Measurements from ENCODE around the gene UXS1.

Gene UXS1

DNA sequence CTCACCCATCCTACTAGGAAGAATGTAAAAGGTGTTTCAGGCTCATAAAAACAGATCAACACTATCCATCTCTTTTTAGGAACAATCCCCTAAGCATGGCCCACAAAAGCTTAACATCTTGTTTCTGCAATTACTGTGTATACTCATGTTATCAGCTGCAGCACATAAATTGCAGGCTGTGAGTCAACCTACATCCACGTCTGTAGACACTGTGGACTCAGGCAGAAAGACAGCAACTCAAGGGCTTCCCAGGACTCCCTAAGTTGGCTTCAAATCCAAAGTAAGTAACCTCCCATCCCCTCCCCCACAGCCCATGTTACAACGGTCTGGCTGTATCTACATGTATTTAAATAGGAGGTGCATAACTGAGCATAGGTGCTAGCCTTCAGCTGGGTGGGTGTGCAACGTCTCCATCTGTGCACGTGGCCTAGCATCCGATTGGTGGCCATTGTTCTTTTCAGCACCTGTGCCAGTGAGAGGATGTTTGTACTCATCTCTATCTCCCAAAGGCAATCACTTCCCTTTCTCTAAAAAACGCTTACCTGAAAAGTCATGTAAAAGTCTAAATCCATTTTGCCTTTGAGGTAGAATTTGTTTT, 30.1 kb downstream of the UXS1 start:
- Mint-ChIP-seq H3K27me3 (no peaks in the 10 kb centered on the region), H3K9me3 (no peaks in the 10 kb centered on the region), H3K4me3 (peak overlapping the region in 1 of 2 donors; percentile 7), H3K27ac (peak overlapping the region; percentile 45 to 60), H3K36me3 (ENCODE audit: insufficient read depth) (peaks cover 7% of the 10 kb centered on the region), H3K4me1 (ENCODE audit: low read depth in 2 of 2) (peaks cover 30 to 43% of the 10 kb centered on the region in 2 donors)
- DNase-seq (no peak), ATAC-seq (replicated peaks) (no peak)

DNA sequence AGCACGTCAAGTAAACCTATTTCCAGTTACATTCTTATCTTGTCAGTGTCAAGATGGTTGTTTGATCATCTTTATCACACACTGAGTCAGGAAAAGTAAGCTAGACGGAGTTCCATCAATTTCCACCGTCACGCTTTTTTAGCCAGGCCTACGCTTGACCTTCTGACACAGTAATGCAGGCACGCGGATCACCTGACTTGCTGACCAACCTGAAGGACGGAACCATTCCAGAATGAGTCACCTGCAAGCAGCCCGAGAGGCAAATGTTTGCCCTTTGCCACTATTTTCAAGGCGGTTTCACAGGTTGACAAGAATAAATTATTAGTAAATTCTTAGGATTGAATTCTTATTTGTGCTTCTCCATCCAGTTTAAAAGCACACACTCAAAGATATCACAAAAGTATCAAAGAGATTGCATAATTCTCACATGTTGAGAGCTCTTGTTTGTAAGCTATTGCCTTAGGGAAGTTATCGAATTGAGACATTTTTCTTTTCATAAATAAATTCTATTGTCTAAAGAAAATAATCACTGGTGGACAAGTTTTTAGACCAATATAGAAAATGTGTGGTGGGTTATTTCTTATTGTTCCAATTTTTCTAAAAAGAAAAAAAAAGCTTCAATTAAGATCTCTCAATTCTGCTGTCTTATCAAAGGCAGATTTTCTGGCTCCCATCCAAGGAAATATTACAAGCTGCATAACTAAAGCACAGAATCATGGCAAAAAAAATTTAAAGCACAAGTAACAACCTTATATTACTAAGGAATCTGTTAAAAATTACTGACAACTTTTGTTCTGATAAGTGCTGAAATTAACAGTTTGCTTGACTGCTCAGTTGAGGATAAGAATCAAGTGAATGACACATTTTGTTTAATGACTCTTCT, 31.9 kb downstream of the UXS1 start:
- H3K27me3 Mint-ChIP-seq, result no peaks in the 10 kb centered on the region
- H3K27ac Mint-ChIP-seq, result peak overlapping the region; percentile 95 to 96
- no peak overlapping the region for H3K4me3 Mint-ChIP-seq
- H3K36me3 Mint-ChIP-seq (ENCODE audit: insufficient read depth), result peaks cover 7% of the 10 kb centered on the region
- no peaks in the 10 kb centered on the region for H3K9me3 Mint-ChIP-seq
- ATAC-seq (replicated peaks) (no peak), DNase-seq (no peak)
- peaks cover 41 to 56% of the 10 kb centered on the region in 2 donors for H3K4me1 Mint-ChIP-seq (ENCODE audit: low read depth in 2 of 2)

- no peak for ATAC-seq (replicated peaks)
- DNase-seq, result no peak
- peaks cover 39 to 49% of the 10 kb centered on the region in 2 donors for H3K4me1 Mint-ChIP-seq (ENCODE audit: low read depth in 2 of 2)
- H3K4me3 Mint-ChIP-seq, result peak overlapping the region; percentile 89 to 91
- peak overlapping the region; percentile 95 to 96 for H3K27ac Mint-ChIP-seq
- no peaks in the 10 kb centered on the region for H3K27me3 Mint-ChIP-seq
- no peaks in the 10 kb centered on the region for H3K9me3 Mint-ChIP-seq
- H3K36me3 Mint-ChIP-seq (ENCODE audit: insufficient read depth), result peaks cover 10% of the 10 kb centered on the region
Observed at GRCh38 chr2:106161341-106161740, 32.8 kb downstream of the UXS1 start.

- Mint-ChIP-seq H3K4me3 (peak overlapping the region; percentile 89 to 91), H3K9me3 (no peaks in the 10 kb centered on the region), H3K36me3 (ENCODE audit: insufficient read depth) (peaks cover 13% of the 10 kb centered on the region), H3K4me1 (ENCODE audit: low read depth in 2 of 2) (peaks cover 39 to 54% of the 10 kb centered on the region in 2 donors), H3K27ac (peak overlapping the region; percentile 95 to 96), H3K27me3 (no peaks in the 10 kb centered on the region)
- ATAC-seq (replicated peaks) (peak; percentile 54), DNase-seq (no peak)
Observed at GRCh38 chr2:106160786-106161261, 33.3 kb downstream of the UXS1 start.

- peak; percentile 26 to 49 (median 29) for DNase-seq
- peaks cover 39 to 58% of the 10 kb centered on the region in 2 donors for H3K4me1 Mint-ChIP-seq (ENCODE audit: low read depth in 2 of 2)
- H3K27me3 Mint-ChIP-seq, result no peaks in the 10 kb centered on the region
Observed at GRCh38 chr2:106159866-106160785, 34.0 kb downstream of the UXS1 start.

DNA sequence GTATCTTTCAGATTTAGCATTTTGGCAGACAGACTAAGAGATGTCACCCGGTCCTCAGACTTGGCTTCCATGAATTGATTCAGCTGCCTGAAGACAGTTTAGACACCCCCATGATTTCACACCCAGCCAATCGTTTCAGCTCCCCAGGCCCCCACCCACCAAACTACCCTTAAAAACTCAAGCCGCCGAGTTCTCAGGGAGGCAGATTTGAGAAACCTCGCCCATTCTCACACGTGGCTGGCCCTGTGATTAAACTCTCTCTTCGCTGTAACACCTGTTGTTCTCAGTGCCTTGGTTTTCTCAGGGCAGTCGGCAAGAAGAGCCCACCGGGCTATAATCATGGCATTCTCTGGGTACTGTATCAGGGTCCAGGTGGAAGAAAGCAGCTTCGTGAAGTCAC, 35.2 kb downstream of the UXS1 start:
- Mint-ChIP-seq H3K36me3 (ENCODE audit: insufficient read depth) (peaks cover 13% of the 10 kb centered on the region), H3K4me1 (ENCODE audit: low read depth in 2 of 2) (peaks cover 35 to 50% of the 10 kb centered on the region in 2 donors), H3K4me3 (peak overlapping the region; percentile 89 to 91), H3K27ac (peak overlapping the region; percentile 95 to 96), H3K9me3 (peaks cover 1% of the 10 kb centered on the region in 2 donors), H3K27me3 (no peaks in the 10 kb centered on the region)
- DNase-seq (peak; percentile 22 to 61 (median 29)), ATAC-seq (replicated peaks) (peak; percentile 23)

More at GRCh38 chr2:106159866-106160785, 34.0 kb downstream of the UXS1 start:
- Mint-ChIP-seq H3K27ac (peak overlapping the region; percentile 95 to 96), H3K9me3 (no peaks in the 10 kb centered on the region), H3K36me3 (ENCODE audit: insufficient read depth) (peaks cover 13% of the 10 kb centered on the region), H3K4me3 (peak overlapping the region; percentile 89 to 91)
- ATAC-seq (replicated peaks), result peak; percentile 76

GRCh38 chr2:106158131-106158530, 36.0 kb downstream of the UXS1 start:
- Mint-ChIP-seq H3K4me1 (ENCODE audit: low read depth in 2 of 2) (peaks cover 35 to 52% of the 10 kb centered on the region in 2 donors), H3K27ac (peak overlapping the region; percentile 95 to 96)

GRCh38 chr2:106157416-106157815, 36.7 kb downstream of the UXS1 start:
- H3K4me3 Mint-ChIP-seq, result peak overlapping the region in 1 of 2 donors; percentile 89
- DNase-seq (no peak), ATAC-seq (replicated peaks) (no peak)
- H3K9me3 Mint-ChIP-seq, result peaks cover 5 to 12% of the 10 kb centered on the region in 2 donors
- peak overlapping the region in 1 of 2 donors; percentile 95 for H3K27ac Mint-ChIP-seq
- peaks cover 38 to 57% of the 10 kb centered on the region in 2 donors for H3K4me1 Mint-ChIP-seq (ENCODE audit: low read depth in 2 of 2)
- H3K36me3 Mint-ChIP-seq (ENCODE audit: insufficient read depth), result peaks cover 13% of the 10 kb centered on the region
- H3K27me3 Mint-ChIP-seq, result no peaks in the 10 kb centered on the region

More at GRCh38 chr2:106158131-106158530, 36.0 kb downstream of the UXS1 start:
- H3K27me3 Mint-ChIP-seq, result no peaks in the 10 kb centered on the region
- ATAC-seq (replicated peaks), result no peak
- H3K4me3 Mint-ChIP-seq, result peak overlapping the region; percentile 89 to 91
- H3K36me3 Mint-ChIP-seq (ENCODE audit: insufficient read depth), result peaks cover 13% of the 10 kb centered on the region
- no peak for DNase-seq
- H3K9me3 Mint-ChIP-seq, result peaks cover 5 to 8% of the 10 kb centered on the region in 2 donors

DNA sequence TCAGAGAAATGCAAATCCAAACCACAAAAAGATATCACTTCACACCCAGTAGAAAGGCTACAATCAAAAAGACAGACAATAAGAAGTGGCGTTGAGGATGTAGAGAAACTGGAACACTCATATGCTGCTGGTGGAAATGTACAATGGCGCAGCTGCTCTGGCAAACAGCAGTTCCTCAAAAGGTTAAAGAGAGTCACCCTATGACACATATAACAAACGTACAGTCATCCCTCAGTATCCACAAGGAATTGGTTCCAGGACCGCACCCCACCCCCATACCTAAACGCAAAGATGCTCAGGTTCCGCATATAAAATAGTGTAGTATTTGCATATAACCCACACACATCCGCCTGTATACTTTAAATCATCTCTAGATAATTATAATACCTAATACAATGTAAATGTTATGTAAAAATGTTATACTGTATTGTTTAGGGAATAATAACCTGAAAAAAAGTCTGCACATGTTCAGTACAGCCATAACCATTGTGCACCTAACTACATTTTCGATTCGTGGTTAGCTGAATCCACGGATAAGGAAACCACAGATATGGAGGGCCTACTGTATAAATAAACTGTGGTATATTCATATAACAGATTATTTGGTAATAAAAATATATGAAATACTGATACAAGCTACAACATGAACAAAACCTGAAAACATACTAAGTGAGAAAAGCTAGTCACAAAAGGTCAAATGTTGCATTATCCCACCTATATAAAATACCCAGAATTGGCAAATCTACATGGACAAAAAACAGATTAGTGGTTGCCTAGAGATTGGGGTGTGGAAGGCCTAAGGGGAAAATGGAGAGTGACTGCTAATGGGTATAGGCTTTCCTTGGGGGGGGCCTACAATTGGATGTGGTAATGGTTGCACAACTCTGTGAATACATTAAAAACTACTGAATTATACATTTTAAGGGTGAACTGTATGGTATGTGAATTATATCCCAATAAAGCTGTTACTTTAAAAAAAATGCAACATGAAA, 37.5 kb downstream of the UXS1 start:
- peaks cover 14% of the 10 kb centered on the region for H3K36me3 Mint-ChIP-seq (ENCODE audit: insufficient read depth)
- ATAC-seq (replicated peaks) (no peak), DNase-seq (no peak)
- H3K27ac Mint-ChIP-seq, result peak overlapping the region in 1 of 2 donors; percentile 95
- H3K27me3 Mint-ChIP-seq, result no peaks in the 10 kb centered on the region
- peaks cover 5 to 12% of the 10 kb centered on the region in 2 donors for H3K9me3 Mint-ChIP-seq
- peaks cover 39 to 58% of the 10 kb centered on the region in 2 donors for H3K4me1 Mint-ChIP-seq (ENCODE audit: low read depth in 2 of 2)
- H3K4me3 Mint-ChIP-seq, result peak overlapping the region in 1 of 2 donors; percentile 13

DNA sequence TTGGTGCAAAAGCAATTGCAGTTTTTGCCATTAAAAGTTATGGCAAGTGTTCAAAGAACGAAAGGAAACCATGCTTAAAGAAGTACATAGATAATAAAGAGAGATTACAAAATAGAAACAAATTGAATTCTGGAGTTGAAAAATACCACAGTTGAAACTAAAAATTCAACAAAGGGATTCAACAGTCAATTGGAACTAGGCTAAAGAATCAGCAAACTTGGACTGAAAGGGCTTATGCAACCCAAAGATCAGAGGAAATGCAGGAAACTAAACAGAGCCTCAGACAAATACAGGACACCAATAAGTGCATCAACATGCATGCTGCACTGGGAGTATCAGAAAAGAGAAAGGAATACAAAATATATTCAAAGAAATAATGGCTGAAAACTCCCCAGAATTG, 40.3 kb downstream of the UXS1 start:
- Mint-ChIP-seq H3K4me3 (no peak overlapping the region), H3K36me3 (ENCODE audit: insufficient read depth) (peaks cover 11% of the 10 kb centered on the region), H3K9me3 (peaks cover 5 to 12% of the 10 kb centered on the region in 2 donors), H3K27me3 (no peaks in the 10 kb centered on the region), H3K4me1 (ENCODE audit: low read depth in 2 of 2) (peaks cover 15 to 46% of the 10 kb centered on the region in 2 donors), H3K27ac (no peak overlapping the region)
- DNase-seq, result no peak
- ATAC-seq (replicated peaks), result no peak

DNA sequence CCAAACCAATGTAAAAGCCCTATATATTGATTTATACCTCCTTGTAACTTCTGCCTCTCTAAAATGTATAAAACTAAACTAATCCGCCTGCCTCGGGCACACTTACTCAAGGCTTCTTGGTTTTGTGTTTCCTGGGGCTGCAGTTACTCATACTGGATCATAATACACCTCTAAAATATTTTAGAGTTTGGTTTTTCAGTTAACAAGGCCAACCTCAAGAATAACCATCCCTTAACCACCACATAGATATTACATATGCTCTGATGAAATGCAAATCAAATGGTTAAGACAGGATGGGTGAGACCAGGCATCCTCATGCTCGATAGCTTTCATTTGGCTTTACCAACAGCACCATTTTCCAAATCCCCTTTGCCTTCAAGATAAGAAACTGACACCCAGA, 46.4 kb downstream of the UXS1 start:
- H3K4me1 Mint-ChIP-seq (ENCODE audit: low read depth in 2 of 2), result peaks cover 24 to 54% of the 10 kb centered on the region in 2 donors
- H3K27me3 Mint-ChIP-seq, result no peaks in the 10 kb centered on the region
- no peak for DNase-seq
- H3K9me3 Mint-ChIP-seq, result no peaks in the 10 kb centered on the region
- peaks cover 23% of the 10 kb centered on the region for H3K36me3 Mint-ChIP-seq (ENCODE audit: insufficient read depth)
- H3K4me3 Mint-ChIP-seq, result peak overlapping the region; percentile 4 to 59
- H3K27ac Mint-ChIP-seq, result peak overlapping the region; percentile 52 to 84
- ATAC-seq (replicated peaks), result peak; percentile 30

GRCh38 chr2:106147159-106147558, 46.9 kb downstream of the UXS1 start:
- ATAC-seq (replicated peaks) (no peak), DNase-seq (no peak)
- Mint-ChIP-seq H3K4me3 (peak overlapping the region in 1 of 2 donors; percentile 59), H3K27me3 (no peaks in the 10 kb centered on the region), H3K36me3 (ENCODE audit: insufficient read depth) (peaks cover 28% of the 10 kb centered on the region), H3K9me3 (no peaks in the 10 kb centered on the region), H3K27ac (peak overlapping the region; percentile 52 to 84), H3K4me1 (ENCODE audit: low read depth in 2 of 2) (peaks cover 25 to 58% of the 10 kb centered on the region in 2 donors)

Data from effector memory CD8-positive, alpha-beta T cell (primary cell).